HepG2 (cell line): ENCODE data around the gene MTF2. TPM values are rescaled to one million over a fixed set of nuclear protein-coding genes. Genes with fewer than 3 reads are reported as not detected.

ENCODE experiments used
- ATAD3A ChIP-seq: sonication (generic); formaldehyde crosslinking; IDR thresholded peaks from 2 replicates; pipeline ENCODE4 v1.4.0; 2020; ENCODE audit warnings: missing genetic modification reagents
- DMTF1 ChIP-seq: sonication (generic); formaldehyde crosslinking; IDR thresholded peaks from 2 replicates; pipeline ENCODE4 v1.4.0; 2020; ENCODE audit warnings: mild to moderate bottlenecking, missing genetic modification reagents
- FOXA1 ChIP-seq, 2 experiments: fragments of 450-650 bp in 1 of 2; sonication (generic) in 1 of 2; formaldehyde crosslinking in 1 of 2; IDR thresholded peaks; 2 replicates each; pipeline versions ENCODE4 v1.4.0 to v1.6.1; 2016 to 2020; ENCODE audit warnings: missing genetic modification reagents in 1 of 2
- FOXK1 ChIP-seq: sonication (generic); formaldehyde crosslinking; IDR thresholded peaks from 2 replicates; pipeline ENCODE4 v1.4.0; 2020; ENCODE audit warnings: low read depth, missing genetic modification reagents, borderline replicate concordance
- FOXO1 ChIP-seq: sonication (generic); formaldehyde crosslinking; IDR thresholded peaks from 2 replicates; pipeline ENCODE4 v1.4.0; 2020; ENCODE audit warnings: missing genetic modification reagents
- GRHL1 ChIP-seq: sonication (generic); formaldehyde crosslinking; conservative IDR thresholded peaks from 2 replicates; pipeline ENCODE4 v1.8.0; 2022; ENCODE audit warnings: missing genetic modification reagents
- HMGA1 ChIP-seq: sonication (generic); formaldehyde crosslinking; conservative IDR thresholded peaks from 2 replicates; pipeline ENCODE4 v1.4.0; 2020; ENCODE audit warnings: missing genetic modification reagents
- KLF12 ChIP-seq: sonication (generic); formaldehyde crosslinking; IDR thresholded peaks from 2 replicates; pipeline ENCODE4 v1.4.0; 2020; ENCODE audit warnings: missing genetic modification reagents, borderline replicate concordance
- POLR2G ChIP-seq: fragments of 200-400 bp; formaldehyde crosslinking; IDR thresholded peaks from 2 replicates; pipeline ENCODE4 v1.6.1; 2018; ENCODE audit warnings: mild to moderate bottlenecking, low read depth, low read length, moderate library complexity
- RFX1 ChIP-seq: fragments of 450-650 bp; IDR thresholded peaks from 2 replicates; pipeline ENCODE4 v1.6.1; 2017
- RFXANK ChIP-seq: IDR thresholded peaks from 2 replicates; pipeline ENCODE4 v1.6.1; 2016
- RNF219 ChIP-seq: sonication (generic); formaldehyde crosslinking; IDR thresholded peaks from 2 replicates; pipeline ENCODE4 v1.5.0; 2020; ENCODE audit warnings: mild to moderate bottlenecking, missing genetic modification reagents
- STAG1 ChIP-seq: sonication (generic); formaldehyde crosslinking; IDR thresholded peaks from 2 replicates; pipeline ENCODE4 v1.4.0; 2020; ENCODE audit warnings: missing genetic modification reagents
- ZBTB10 ChIP-seq: sonication (generic); formaldehyde crosslinking; IDR thresholded peaks from 2 replicates; pipeline ENCODE4 v1.4.0; 2020; ENCODE audit warnings: missing genetic modification reagents, borderline replicate concordance
- ZBTB43 ChIP-seq: sonication (generic); formaldehyde crosslinking; conservative IDR thresholded peaks from 2 replicates; pipeline ENCODE4 v1.4.0; 2020; ENCODE audit warnings: missing genetic modification reagents
- ZMYM2 ChIP-seq: sonication (generic); formaldehyde crosslinking; IDR thresholded peaks from 2 replicates; pipeline ENCODE4 v1.8.0; 2022; ENCODE audit warnings: mild to moderate bottlenecking, missing genetic modification reagents
- ZNF747 ChIP-seq: sonication (generic); formaldehyde crosslinking; IDR thresholded peaks from 2 replicates; pipeline ENCODE4 v1.8.1; 2023; ENCODE audit warnings: missing genetic modification reagents, mild to moderate bottlenecking, borderline replicate concordance
- polyA plus RNA-seq, 8 experiments: library from polyadenylated mRNA; depleted of rRNA in 3 of 8; stranded (reverse) in 7 of 8; unstranded in 1 of 8; fragments of >200 nt; fragmentation: Illumina TruSeq in 4 of 8; extraction: Trizol in 4 of 8; gene quantifications; 2 replicates each; pipeline versions ENCODE4 v1.2.1 to v1.2.3, GENCODE V29; 2011 to 2016; ENCODE audit warnings: low read depth in 4 of 8, missing spikeins in 1 of 8, mixed read lengths in 1 of 8; ENCODE audit not compliant: insufficient read depth in 1 of 8
- total RNA-seq, 5 experiments: library from RNA; depleted of rRNA; stranded (reverse); fragments of >200 nt; fragmentation: Illumina TruSeq; extraction: Trizol; gene quantifications; 2 replicates each; pipeline ENCODE4 v1.2.3, GENCODE V29; 2016; ENCODE audit warnings: low read depth in 1 of 5

The MTF2 gene
- total and polyA plus RNA-seq, 2 of the 13 experiments (the other 11 are each of a cell fraction or from before 2014, with no cell fraction given): 48.7 to 53.9 TPM

- 0 out of 2 replicates have a peak, but pooled peaks have one; percentile 51 for TF ChIP-seq RNF219 (CRISPR knock-in tag)
- no peak for TF ChIP-seq GRHL1
- no peak; the same call in none of the 2 replicates for TF ChIP-seq ZNF747 (CRISPR knock-in tag)
- no peak; the same call in 1 of the 2 replicates for TF ChIP-seq STAG1 (CRISPR knock-in tag)
- TF ChIP-seq HMGA1: no peak
- TF ChIP-seq ZBTB43 (CRISPR knock-in tag): peak; percentile 69
- no peak for TF ChIP-seq FOXA1 (IDR thresholded peaks at IDR 0.05)
- TF ChIP-seq FOXA1 (CRISPR knock-in tag; IDR thresholded peaks at IDR 0.05): no peak
- no peak for TF ChIP-seq FOXO1
- TF ChIP-seq FOXK1 (CRISPR knock-in tag): peak; percentile 45
- TF ChIP-seq POLR2G: peak; percentile 91
- TF ChIP-seq ZMYM2: no peak; the same call in 1 of the 2 replicates
- peak; percentile 84; the same call in 1 of the 2 replicates for TF ChIP-seq KLF12 (CRISPR knock-in tag)
- TF ChIP-seq DMTF1 (CRISPR knock-in tag): no peak
- TF ChIP-seq RFXANK: no peak
- TF ChIP-seq ZBTB10: 0 out of 2 replicates have a peak, but pooled peaks have one; percentile 41
- TF ChIP-seq ATAD3A: no peak
- peak; percentile 76 for TF ChIP-seq RFX1
These were observed 101.0 kb downstream of the MTF2 start, which contains the start of gene TMED5 (continued) for GRCh38 chr1:93179886-93180722.
